Measurements from ENCODE around the gene OLR1.

Gene OLR1

GRCh38 chr12:10165421-10165820 lies 6.5 kb downstream of the OLR1 start:
- H3K27me3 ChIP-seq (replicated peaks; ENCODE audit: control insufficient read depth, insufficient read depth, low read length) = no peaks in the 10 kb centered on the region
- no peaks in the 10 kb centered on the region for H3K36me3 ChIP-seq (ENCODE audit: control insufficient read depth, insufficient read depth, low read length)
- DNase-seq (ENCODE audit: extremely low read depth, insufficient read length) = no peak
- no peak for TF ChIP-seq CTCF (IDR thresholded peaks at IDR 0.05; ENCODE audit: insufficient read depth, low read length, poor library complexity, severe bottlenecking)
- H3K4me3 ChIP-seq (replicated peaks; ENCODE audit: low read depth, low read length) = no peak overlapping the region

- H3K36me3 ChIP-seq (ENCODE audit: control insufficient read depth, insufficient read depth, low read length) = no peaks in the 10 kb centered on the region
- no peaks in the 10 kb centered on the region for H3K27me3 ChIP-seq (replicated peaks; ENCODE audit: control insufficient read depth, insufficient read depth, low read length)
- TF ChIP-seq CTCF (IDR thresholded peaks at IDR 0.05; ENCODE audit: insufficient read depth, low read length, poor library complexity, severe bottlenecking) = no peak
- no peak overlapping the region for H3K4me3 ChIP-seq (replicated peaks; ENCODE audit: low read depth, low read length)
- no peak for DNase-seq (ENCODE audit: extremely low read depth, insufficient read length)
These were observed 8.8 kb downstream of the OLR1 start for GRCh38 chr12:10163084-10163483.

DNA sequence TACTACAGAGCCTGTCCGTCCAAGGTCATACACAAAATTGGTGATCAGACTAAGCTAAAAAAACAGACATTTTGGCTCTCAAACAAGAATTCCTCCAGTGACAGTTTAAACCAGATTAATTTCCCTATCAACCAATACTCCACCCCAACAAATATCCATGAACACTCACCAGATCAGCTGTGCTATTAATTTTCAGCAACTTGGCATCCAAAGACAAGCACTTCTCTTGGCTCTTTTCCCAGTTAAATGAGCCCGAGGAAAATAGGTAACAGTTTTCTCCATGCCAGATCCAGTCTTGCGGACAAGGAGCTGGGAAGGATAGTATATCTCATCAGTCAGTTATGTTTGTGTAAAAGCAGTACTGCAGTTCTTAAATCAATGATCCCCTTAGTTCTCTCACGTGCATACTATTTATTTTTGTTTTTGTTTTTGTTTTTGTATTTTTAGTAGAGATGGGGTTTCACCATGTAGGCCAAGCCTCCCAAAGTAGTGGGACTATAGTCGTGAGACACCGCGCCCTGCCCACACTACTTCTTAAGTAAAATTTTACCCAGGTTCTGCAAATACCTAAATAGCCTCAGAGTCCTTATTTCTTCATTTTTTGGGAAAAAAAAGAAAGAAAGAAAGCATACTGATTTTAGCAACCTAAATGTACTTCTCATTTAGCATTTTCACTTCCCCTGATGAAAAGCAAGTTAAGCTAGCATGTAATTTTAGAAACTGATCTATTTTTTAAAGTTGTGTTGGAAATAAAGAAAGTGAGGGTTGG lies 11.1 kb downstream of the OLR1 start:
- Histone ChIP-seq H3K4me3 (replicated peaks; ENCODE audit: low read depth, low read length) (no peak overlapping the region), H3K36me3 (ENCODE audit: control insufficient read depth, insufficient read depth, low read length) (no peaks in the 10 kb centered on the region), H3K27me3 (replicated peaks; ENCODE audit: control insufficient read depth, insufficient read depth, low read length) (no peaks in the 10 kb centered on the region)
- no peak for TF ChIP-seq CTCF (IDR thresholded peaks at IDR 0.05; ENCODE audit: insufficient read depth, low read length, poor library complexity, severe bottlenecking)
- DNase-seq (ENCODE audit: extremely low read depth, insufficient read length) = no peak

DNA sequence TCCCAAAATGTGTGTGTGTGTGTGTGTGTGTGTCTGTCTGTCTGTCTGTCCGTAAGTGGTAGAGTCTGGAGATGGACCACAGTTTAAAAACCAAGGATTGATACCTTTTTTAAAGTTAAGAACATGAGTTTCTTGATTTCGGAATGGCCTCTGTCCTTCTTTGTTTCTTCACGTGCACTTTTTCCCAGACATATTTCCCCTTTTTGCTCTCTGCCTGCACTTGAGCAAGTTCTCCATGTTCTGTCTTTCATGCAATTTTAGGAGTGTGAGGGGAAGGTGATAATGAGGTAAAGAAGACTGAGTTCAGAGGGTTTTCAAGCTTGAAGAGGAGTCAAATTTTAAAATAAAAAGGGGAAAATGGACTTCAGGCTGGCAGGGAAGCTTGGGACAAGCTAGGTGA lies 12.7 kb downstream of the OLR1 start:
- no peak for TF ChIP-seq CTCF (IDR thresholded peaks at IDR 0.05; ENCODE audit: insufficient read depth, low read length, poor library complexity, severe bottlenecking)
- H3K4me3 ChIP-seq (replicated peaks; ENCODE audit: low read depth, low read length) = no peak overlapping the region
- no peaks in the 10 kb centered on the region for H3K36me3 ChIP-seq (ENCODE audit: control insufficient read depth, insufficient read depth, low read length)
- H3K27me3 ChIP-seq (replicated peaks; ENCODE audit: control insufficient read depth, insufficient read depth, low read length) = no peaks in the 10 kb centered on the region
- no peak for DNase-seq (ENCODE audit: extremely low read depth, insufficient read length)

DNA sequence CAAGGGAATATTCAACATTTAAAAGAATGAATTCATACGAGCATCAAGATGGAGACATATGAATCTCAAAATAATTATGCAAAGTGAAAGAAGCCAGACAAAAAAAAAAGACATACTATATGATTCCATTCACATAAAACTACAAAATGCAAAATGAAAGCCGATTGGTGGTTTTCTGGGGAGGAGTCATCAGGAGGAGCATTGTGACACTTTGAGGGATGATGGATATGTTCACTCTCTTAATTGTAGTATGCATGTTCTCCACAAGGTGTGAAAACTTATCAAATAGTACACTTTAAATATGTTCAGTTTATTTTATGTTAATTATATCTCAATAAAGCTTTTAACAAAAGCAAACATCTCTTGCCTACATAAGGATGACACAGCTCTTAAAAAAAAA lies 13.5 kb downstream of the OLR1 start:
- H3K27me3 ChIP-seq (replicated peaks; ENCODE audit: control insufficient read depth, insufficient read depth, low read length) = no peaks in the 10 kb centered on the region; the same call in 1 of the 2 replicates
- no peak overlapping the region for H3K4me3 ChIP-seq (replicated peaks; ENCODE audit: low read depth, low read length)
- no peak for TF ChIP-seq CTCF (IDR thresholded peaks at IDR 0.05; ENCODE audit: insufficient read depth, low read length, poor library complexity, severe bottlenecking)
- no peak for DNase-seq (ENCODE audit: extremely low read depth, insufficient read length)
- no peaks in the 10 kb centered on the region for H3K36me3 ChIP-seq (ENCODE audit: control insufficient read depth, insufficient read depth, low read length)

Data from GM06990 (cell line).